WTC11 (cell line): Measurements from ENCODE around the gene PTPRO. TPM values are rescaled to one million over a fixed set of nuclear protein-coding genes. Genes with fewer than 3 reads are reported as not detected.

ENCODE experiments used
- ATAC-seq: fragments of 200-7000 bp; cut with Tn5 transposase; 2 replicates; pipeline ENCODE4 v1.10.0; 2021; ENCODE audit warnings: mild to moderate bottlenecking, moderate library complexity
- CTCF ChIA-PET: fragments of 300-600 bp; sonication (Branson Sonifier 250); formaldehyde crosslinking; loops from one replicate; lab custom pipeline; 2021; ENCODE audit warnings: antibody characterized with exemption; lab: Charles Lee
- POLR2A ChIA-PET: fragments of 350-600 bp; sonication (Branson Sonifier 250); formaldehyde crosslinking; loops from one replicate; lab custom pipeline; 2021; ENCODE audit warnings: antibody characterized with exemption; lab: Charles Lee
- DNase-seq: peaks from one replicate; pipeline ENCODE4 v3.0.0; 2021; ENCODE audit warnings: low spot score
- H3K27ac Mint-ChIP-seq: 2 replicates; pipeline ENCODE4 v1.8.0; 2021; ENCODE audit warnings: mixed read lengths
- H3K27me3 Mint-ChIP-seq: 2 replicates; pipeline ENCODE4 v1.8.0; 2021; ENCODE audit warnings: low read depth, mild to moderate bottlenecking, moderate library complexity, mixed read lengths
- H3K36me3 Mint-ChIP-seq: 2 replicates; pipeline ENCODE4 v1.8.0; 2021; ENCODE audit warnings: mixed read lengths
- H3K4me1 Mint-ChIP-seq: 2 replicates; pipeline ENCODE4 v1.8.0; 2022; ENCODE audit warnings: mixed read lengths
- H3K4me3 Mint-ChIP-seq: 2 replicates; pipeline ENCODE4 v1.8.0; 2021; ENCODE audit warnings: mild to moderate bottlenecking, moderate library complexity, mixed read lengths
- H3K9me3 Mint-ChIP-seq: 2 replicates; pipeline ENCODE4 v1.8.0; 2021; ENCODE audit warnings: mixed read lengths
- CREM ChIP-seq: sonication (generic); formaldehyde crosslinking; IDR thresholded peaks from 2 replicates; pipeline ENCODE4 v1.8.1; 2022; ENCODE audit warnings: mild to moderate bottlenecking, missing genetic modification reagents, moderate library complexity
- CTCF ChIP-seq: fragments of 200-600 bp; IDR thresholded peaks from 2 replicates; pipeline ENCODE4 v1.8.0; 2022; ENCODE audit warnings: antibody characterized with exemption
- E2F5 ChIP-seq: sonication (generic); formaldehyde crosslinking; IDR thresholded peaks from 2 replicates; pipeline ENCODE4 v1.8.1; 2022; ENCODE audit warnings: mild to moderate bottlenecking, moderate library complexity, missing genetic modification reagents
- ETV6 ChIP-seq: sonication (generic); formaldehyde crosslinking; IDR thresholded peaks from 2 replicates; pipeline ENCODE4 v1.8.1; 2022; ENCODE audit warnings: mild to moderate bottlenecking, missing genetic modification reagents
- FOXK1 ChIP-seq: sonication (generic); formaldehyde crosslinking; IDR thresholded peaks from 2 replicates; pipeline ENCODE4 v1.8.0; 2022; ENCODE audit warnings: mild to moderate bottlenecking, moderate library complexity, missing genetic modification reagents
- JAZF1 ChIP-seq: fragments of 250-450 bp; sonication (Bioruptor Pico); IDR thresholded peaks from 2 replicates; pipeline ENCODE4 v1.9.0; 2021; ENCODE audit warnings: moderate library complexity, mild to moderate bottlenecking, inconsistent platforms
- KAT7 ChIP-seq: sonication (generic); formaldehyde crosslinking; IDR thresholded peaks from 2 replicates; pipeline ENCODE4 v1.8.1; 2023; ENCODE audit warnings: missing genetic modification reagents, mild to moderate bottlenecking, borderline replicate concordance
- MXD4 ChIP-seq: fragments of 250-450 bp; sonication (Bioruptor Pico); IDR thresholded peaks from 2 replicates; pipeline ENCODE4 v1.8.0; 2021; ENCODE audit warnings: mild to moderate bottlenecking, moderate library complexity, borderline replicate concordance
- NFE2L1 ChIP-seq: sonication (generic); formaldehyde crosslinking; IDR thresholded peaks from 2 replicates; pipeline ENCODE4 v1.8.1; 2023; ENCODE audit warnings: missing genetic modification reagents
- OVOL2 ChIP-seq: fragments of 250-450 bp; sonication (Bioruptor Pico); IDR thresholded peaks from 2 replicates; pipeline ENCODE4 v1.9.0; 2021; ENCODE audit warnings: mild to moderate bottlenecking, borderline replicate concordance
- STAT6 ChIP-seq: sonication (generic); formaldehyde crosslinking; conservative IDR thresholded peaks from 2 replicates; pipeline ENCODE4 v1.8.1; 2023; ENCODE audit warnings: mild to moderate bottlenecking, low read depth, missing genetic modification reagents, moderate library complexity
- ZBTB21 ChIP-seq: sonication (generic); formaldehyde crosslinking; IDR thresholded peaks from 2 replicates; pipeline ENCODE4 v1.8.1; 2023; ENCODE audit warnings: mild to moderate bottlenecking, missing genetic modification reagents, borderline replicate concordance
- total RNA-seq: library from RNA; stranded (reverse); gene quantifications from 3 replicates; pipeline ENCODE4 v1.2.3, GENCODE V29; 2021
- TF ChIP-seq, protein P1 (sequence below): fragments of 250-450 bp; sonication (Bioruptor Pico); IDR thresholded peaks from 2 replicates; pipeline ENCODE4 v1.8.0; 2021; ENCODE audit warnings: mild to moderate bottlenecking
- TF ChIP-seq, protein P2 (sequence below): sonication (generic); formaldehyde crosslinking; IDR thresholded peaks from 2 replicates; pipeline ENCODE4 v1.8.1; 2022; ENCODE audit warnings: mild to moderate bottlenecking, missing genetic modification reagents, moderate library complexity, borderline replicate concordance
- TF ChIP-seq, protein P3 (sequence below): sonication (generic); formaldehyde crosslinking; IDR thresholded peaks from 2 replicates; pipeline ENCODE4 v1.8.0; 2022; ENCODE audit warnings: mild to moderate bottlenecking, missing genetic modification reagents

Gene PTPRO
- total RNA-seq, 1 experiment from 2014 or later, result 1.1 TPM

- no peak for TF ChIP-seq STAT6 (CRISPR knock-in tag)
- no peak for TF ChIP-seq ETV6 (CRISPR knock-in tag)
- no peak for TF ChIP-seq NFE2L1 (CRISPR knock-in tag)
These were observed 179.9 kb downstream of the PTPRO start (continued) for GRCh38 chr12:15502211-15502610.

DNA sequence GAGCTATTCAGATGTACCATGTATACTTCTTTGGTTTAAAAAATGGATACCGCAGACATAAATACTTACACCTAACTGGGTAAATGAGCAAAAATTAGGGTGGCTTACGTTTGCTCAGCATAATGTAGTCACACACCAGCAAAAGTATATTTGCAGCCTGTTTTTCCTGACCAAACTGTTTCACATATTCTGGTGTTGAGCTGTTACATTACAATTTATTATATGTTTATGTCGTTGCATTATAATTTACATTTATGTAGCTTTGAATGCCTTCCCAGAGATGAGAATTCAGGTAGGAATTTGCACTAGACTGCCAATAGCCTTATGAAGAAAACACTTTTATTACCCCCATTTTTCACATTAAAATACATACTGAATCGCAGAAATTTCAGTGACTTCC lies 183.3 kb downstream of the PTPRO start:
- POLR2A ChIA-PET, result no interaction called here
- CTCF ChIA-PET, result no interaction called here
- Mint-ChIP-seq H3K9me3 (no peaks in the 10 kb centered on the region), H3K4me1 (no peaks in the 10 kb centered on the region), H3K27ac (no peak overlapping the region), H3K27me3 (no peaks in the 10 kb centered on the region), H3K36me3 (no peaks in the 10 kb centered on the region), H3K4me3 (no peak overlapping the region)
- TF ChIP-seq MXD4 (CRISPR knock-in tag), result no peak
- no peak for DNase-seq
- no peak for ATAC-seq

DNA sequence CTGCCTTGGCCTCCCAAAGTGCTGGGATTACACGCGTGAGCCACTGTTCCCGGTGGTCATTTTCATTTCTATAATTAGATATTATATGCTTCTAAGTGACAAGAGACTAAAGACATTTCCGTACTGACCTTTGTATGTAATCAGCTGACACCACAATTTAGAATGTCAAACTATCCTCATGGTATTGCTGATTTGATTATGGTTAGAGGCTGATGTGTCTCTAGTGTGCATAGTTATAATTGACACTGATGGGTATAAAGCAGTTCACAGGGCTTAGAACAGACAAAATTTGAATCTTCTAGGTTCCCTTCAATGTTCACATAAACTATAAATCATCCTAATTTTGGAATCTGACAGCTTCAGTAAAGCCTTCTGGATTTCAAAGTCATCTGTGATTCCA lies 192.7 kb downstream of the PTPRO start:
- Mint-ChIP-seq H3K27me3 (no peaks in the 10 kb centered on the region; the same call in 1 of the 2 replicates), H3K27ac (no peak overlapping the region), H3K4me1 (peaks cover 9% of the 10 kb centered on the region), H3K4me3 (no peak overlapping the region), H3K9me3 (peaks cover 22% of the 10 kb centered on the region), H3K36me3 (peaks cover 9% of the 10 kb centered on the region)
- ChIA-PET POLR2A (no interaction called here), CTCF (no interaction called here)
- no peak for ATAC-seq
- no peak for DNase-seq
- TF ChIP-seq E2F5 (CRISPR knock-in tag), result no peak
- TF ChIP-seq ETV6 (CRISPR knock-in tag), result no peak
- no peak for TF ChIP-seq CREM (CRISPR knock-in tag)
- TF ChIP-seq, protein P1, sequence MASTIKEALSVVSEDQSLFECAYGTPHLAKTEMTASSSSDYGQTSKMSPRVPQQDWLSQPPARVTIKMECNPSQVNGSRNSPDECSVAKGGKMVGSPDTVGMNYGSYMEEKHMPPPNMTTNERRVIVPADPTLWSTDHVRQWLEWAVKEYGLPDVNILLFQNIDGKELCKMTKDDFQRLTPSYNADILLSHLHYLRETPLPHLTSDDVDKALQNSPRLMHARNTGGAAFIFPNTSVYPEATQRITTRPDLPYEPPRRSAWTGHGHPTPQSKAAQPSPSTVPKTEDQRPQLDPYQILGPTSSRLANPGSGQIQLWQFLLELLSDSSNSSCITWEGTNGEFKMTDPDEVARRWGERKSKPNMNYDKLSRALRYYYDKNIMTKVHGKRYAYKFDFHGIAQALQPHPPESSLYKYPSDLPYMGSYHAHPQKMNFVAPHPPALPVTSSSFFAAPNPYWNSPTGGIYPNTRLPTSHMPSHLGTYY, result no peak
- TF ChIP-seq OVOL2, result no peak
- TF ChIP-seq, protein P2, sequence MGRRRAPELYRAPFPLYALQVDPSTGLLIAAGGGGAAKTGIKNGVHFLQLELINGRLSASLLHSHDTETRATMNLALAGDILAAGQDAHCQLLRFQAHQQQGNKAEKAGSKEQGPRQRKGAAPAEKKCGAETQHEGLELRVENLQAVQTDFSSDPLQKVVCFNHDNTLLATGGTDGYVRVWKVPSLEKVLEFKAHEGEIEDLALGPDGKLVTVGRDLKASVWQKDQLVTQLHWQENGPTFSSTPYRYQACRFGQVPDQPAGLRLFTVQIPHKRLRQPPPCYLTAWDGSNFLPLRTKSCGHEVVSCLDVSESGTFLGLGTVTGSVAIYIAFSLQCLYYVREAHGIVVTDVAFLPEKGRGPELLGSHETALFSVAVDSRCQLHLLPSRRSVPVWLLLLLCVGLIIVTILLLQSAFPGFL (CRISPR knock-in tag), result no peak
- TF ChIP-seq FOXK1 (CRISPR knock-in tag), result no peak
- TF ChIP-seq, protein P3, sequence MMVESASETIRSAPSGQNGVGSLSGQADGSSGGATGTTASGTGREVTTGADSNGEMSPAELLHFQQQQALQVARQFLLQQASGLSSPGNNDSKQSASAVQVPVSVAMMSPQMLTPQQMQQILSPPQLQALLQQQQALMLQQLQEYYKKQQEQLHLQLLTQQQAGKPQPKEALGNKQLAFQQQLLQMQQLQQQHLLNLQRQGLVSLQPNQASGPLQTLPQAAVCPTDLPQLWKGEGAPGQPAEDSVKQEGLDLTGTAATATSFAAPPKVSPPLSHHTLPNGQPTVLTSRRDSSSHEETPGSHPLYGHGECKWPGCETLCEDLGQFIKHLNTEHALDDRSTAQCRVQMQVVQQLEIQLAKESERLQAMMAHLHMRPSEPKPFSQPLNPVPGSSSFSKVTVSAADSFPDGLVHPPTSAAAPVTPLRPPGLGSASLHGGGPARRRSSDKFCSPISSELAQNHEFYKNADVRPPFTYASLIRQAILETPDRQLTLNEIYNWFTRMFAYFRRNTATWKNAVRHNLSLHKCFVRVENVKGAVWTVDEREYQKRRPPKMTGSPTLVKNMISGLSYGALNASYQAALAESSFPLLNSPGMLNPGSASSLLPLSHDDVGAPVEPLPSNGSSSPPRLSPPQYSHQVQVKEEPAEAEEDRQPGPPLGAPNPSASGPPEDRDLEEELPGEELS (CRISPR knock-in tag), result no peak
- TF ChIP-seq KAT7 (CRISPR knock-in tag), result no peak
- TF ChIP-seq CTCF, result no peak
- TF ChIP-seq ZBTB21 (CRISPR knock-in tag), result no peak
- no peak for TF ChIP-seq JAZF1 (CRISPR knock-in tag)
